ENCODE measurements around the gene TXNRD2.

TXNRD2 gene

DNA sequence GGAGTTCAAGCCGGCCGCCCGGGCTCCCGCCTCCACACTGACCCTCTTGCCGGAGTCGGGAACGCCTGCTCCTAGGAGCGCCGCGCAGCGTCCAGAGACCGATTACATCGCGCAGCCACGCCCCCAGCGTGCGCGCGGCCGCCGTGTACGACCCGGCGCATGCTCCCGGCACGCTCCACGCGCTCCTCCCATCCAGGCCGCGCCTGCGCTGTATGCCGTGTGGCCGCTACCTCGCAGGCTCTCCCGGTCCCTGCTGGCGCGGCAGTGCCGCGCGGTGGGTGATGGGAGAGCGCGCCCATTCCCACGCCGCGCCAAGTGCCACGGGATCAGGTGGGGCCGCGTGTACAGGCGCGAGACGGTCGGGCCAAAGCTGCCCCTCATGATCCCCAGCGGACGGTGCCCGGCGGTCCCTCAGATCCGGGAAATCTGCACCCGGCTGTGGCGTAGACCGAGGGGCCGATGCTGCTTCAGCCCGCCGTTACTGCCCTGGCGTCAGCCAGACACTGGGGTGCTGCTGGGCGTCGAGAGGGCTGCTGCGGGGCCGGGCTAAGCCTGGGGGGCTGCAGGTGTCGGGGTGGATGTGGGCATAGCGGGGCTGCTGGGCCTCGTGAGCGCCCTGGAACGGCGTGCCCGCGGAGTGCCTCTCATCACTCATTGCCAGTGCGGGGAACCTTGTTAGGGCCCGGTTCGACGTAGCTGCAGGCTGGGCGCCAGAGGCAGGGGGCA is 86.7 kb downstream of the TXNRD2 start, which contains the start of the genes GNB1L and RTL10:
GNB1L (minus strand) TSS at position 97 of the 726 bp plus-strand sequence. CDS start 33,519 bp downstream, outside the sequence.
RTL10 (minus strand) TSS at position 97 of the 726 bp plus-strand sequence. CDS start 2,613 bp downstream, outside the sequence.
- peak; percentile 80 for DNase-seq

DNA sequence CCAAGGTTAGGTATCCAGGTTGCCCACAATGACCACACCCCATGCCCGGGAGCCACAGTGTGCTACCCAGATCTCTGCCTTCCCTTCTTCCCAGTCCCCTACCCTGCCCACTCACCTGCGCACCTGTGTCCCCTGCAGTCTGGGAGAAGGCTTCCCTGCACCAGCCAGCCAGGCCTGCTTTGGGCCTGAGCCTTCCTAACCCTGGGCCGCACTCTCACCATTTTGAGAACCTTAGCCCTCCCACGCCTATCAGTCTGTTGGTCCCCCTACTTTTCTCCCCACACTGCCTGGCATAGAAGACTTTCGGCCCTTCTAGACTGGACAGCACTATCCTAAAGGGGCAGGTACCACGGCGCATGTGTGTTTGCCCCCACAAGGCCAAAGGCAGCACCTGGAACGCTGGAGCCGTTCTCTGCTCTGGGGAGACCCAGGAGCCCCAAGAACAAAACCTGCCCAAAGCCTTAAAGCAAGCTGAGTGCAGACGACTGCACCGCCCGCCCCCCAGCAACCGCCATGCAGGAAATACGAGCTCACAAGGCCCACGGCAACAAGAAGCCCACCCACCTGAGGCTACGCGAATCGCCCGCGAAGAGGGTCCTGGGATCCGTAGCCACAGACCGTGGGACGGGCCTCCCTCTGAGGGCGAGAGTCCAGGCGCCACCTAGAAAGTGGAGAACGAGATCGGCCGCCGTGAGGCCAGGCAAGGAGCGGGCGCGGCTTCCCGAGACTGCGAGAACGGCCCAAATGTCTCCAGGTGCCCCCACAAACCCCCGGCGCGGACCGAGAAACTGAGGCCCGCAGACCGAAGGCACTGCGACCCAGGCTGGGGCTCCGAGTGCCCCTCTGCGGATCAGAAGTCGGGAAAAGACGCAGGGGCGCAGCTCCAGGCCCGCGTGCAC is 87.5 kb downstream of the TXNRD2 start:
- DNase-seq, result no peak

DNA sequence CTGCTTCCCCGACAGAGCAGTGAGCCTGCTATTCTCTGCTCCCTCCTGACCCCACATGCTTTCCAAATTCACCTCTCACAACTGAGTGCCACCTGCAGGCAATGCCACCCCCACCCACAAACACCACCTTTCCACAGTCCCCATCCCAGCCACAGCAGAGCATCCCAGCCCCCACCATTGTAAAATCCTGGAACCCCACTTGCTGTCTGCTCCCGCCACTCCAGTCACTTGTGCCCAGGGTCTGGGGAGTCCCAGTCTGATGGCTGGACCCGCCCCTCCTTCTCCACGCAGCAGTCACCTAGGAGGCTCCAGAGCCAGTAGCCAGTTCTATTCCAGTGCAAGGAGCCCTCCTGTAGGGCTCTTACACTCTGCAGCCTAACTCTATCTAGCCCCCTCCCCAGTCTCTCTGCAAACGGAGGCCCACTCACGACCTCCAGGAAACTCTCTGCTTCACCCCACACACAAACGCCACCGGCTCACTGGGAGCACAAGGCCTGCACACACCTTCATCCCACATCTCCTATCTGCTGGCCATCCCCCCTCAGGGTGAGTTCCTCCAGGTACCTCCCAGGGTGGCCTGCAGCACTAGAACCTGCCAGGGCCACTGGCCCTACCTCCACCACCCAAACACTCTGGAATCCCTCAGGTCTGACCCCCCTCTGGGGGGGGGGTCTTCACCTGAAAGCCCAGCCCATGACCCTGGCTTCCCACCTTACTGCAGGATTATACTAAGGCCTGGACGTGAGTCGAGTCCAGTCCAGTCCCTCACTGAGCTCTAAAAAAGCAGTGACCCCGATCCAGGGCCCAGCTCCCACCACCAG is 88.3 kb downstream of the TXNRD2 start:
- DNase-seq, result no peak

DNA sequence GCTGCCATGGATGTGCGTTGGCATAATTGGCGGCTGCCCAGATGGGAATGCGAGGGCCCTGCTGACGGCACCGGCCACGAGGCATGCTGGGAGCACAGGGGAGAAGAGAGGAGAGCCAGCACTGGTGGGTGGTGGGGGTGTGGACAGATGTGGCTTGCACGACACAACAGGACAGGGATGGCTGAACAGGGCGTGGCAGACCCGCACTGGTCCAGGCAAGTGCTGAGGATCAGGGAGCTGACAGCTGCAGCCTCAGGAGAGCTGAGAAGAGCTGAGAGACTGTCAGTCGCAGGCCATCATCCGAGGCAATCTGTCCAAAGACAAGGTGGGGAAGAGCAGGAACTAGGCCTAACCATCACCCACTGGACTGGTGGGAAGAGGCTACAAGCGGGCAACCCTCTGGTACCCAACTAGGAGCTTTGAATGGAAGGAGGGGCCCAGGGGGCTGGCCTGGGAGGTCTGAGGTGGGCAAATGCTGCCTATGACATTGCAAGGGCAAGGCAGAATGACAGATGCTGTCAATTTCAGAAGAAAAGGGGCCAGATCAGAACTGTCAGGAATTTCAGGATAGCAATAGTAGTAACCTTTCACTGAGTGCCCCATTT is 89.3 kb downstream of the TXNRD2 start:
- DNase-seq, result no peak

DNA sequence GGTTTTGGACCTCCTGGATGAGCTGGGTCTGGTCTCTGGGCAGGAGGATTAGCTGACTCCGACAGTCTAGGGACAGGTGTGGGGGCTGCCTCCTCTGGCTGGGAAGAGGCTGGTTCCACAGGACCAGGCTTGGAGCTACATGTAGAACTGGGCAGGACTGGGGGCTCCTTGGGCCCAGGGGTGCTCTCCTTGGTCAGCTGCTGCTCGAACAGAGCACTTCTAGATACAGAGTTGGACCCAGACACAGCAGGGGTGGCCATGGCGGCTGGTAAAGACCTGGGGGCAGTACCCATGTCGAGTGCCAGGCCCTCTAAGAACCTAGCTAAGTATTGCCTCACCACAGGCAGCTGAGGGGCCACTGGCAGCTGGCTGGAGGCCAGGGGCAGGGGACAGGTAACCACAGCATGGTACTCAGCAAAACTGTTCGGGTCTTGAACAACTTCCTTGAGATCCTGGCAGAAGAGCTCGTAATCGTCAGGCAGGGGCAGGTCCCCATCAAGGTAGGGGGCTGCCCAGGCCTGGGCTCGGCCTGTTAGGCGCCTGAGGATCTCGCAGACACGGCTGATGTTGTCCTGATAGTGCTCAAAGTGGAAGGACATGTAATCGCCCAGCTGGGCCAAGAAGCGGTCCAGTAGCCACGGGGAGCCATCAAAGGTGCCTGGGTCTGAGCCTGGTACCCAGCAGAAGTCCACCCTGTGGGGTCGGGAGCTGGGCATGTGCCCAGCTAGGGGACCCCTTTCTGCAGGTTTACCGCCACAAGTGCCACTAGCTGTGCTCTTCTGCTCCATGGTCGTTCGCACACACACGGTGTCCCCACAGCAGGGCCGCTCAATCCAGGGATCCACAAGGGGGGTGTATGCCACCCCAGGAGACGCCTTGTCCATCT is 90.1 kb downstream of the TXNRD2 start:
- no peak for DNase-seq

DNA sequence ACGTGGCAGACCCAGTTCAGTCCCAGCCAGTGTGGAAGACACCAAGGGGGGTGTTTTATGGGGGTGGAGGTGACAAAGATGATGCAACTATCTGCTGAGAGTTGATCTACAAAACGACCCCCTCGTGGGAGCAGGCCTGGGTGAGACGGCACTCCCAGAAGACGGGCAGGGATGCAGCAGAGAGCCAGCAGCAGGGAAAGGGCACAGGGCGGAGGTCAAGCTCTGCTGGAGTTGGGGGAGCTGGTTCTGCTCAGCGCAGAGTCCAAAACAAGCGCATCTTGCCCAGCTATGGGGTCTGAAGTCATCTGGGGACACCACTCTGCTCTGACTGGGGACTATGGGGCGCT is 90.9 kb downstream of the TXNRD2 start:
- no peak for DNase-seq

DNA sequence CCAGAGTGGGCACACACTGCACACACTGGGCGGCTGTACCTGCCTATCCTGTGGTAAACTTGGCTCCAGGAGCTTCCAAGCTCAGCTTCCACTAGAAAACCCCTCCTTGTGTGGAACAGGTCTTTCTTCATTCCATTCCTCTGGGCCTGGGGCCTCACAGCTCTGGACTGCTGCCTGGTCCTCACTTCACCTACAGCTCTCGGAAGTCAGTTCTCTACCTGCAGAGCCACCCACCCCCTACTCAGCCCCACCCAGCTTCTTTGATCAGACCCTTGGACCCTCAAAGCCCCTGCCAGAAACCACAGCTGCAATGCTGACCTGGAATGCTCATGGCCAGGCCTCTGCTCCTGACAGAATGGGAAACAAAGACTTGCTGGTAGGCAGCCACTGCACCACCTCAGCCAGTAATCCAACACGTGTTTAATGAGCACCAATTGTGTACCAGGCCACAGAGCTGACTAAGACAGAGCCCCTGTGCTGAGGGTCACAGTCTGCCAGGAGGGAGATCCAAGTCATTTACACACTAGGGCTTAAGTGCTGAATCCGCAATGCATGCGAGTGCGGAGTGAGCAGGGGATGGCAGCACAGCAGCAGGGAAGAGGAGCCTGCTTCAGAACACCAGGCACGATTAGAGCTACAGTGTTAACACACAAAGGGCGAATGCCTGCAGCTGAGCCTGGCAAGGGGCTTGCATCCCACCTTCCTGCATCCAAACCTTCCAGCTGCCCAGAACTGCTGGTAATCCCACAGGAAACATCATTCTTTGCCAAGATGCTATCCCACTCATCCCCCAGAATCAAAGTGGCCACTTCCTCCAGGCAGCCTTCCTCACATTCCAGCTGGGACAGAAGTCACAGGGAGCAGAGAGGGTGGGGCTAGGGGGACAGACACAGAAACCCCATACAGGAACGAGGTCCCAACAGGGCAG is 91.5 kb downstream of the TXNRD2 start:
- no peak for DNase-seq

DNA sequence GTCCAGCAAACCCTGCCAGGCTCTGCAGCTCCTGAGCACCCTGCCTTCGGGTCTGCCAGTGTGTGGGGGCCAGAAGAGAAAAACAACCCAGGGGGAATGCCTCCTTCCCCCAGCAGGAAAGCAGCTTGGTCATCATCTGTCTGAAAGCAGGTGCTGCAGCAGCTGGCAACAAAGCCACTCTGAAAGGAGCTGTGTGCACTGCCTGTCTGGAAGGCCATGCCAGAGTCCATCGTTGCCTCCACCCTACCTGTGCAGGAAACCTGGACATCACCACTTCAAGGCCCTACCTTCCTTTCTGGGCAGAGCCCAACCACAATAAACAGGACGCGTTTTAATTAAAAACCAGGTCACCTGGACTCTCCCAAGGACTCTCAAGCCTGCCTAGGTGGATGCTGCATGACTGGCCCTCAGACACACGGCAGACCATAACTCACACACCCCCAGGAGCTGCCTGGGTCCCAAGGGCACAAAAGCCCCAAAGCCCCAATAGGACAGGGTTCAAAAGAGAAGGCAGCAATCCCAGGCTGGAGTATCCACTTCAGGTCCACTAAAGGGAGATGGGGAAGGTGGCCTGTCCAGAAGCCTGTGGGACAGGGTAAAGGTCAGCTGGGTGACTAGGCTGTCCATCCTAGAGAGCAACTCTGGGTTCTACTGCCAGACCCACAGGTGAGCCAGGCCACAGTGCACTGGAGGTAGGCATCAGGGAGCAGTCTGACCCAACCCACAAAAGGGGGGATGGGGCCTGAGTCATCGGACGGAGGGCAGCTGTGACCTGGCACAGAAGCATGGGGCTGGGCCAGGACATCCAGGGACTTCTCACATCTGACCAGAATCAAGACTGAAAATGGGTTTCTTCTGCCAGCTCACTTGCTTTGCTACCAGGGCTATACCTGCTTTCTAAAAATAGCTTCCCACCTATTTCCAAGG is 93.1 kb downstream of the TXNRD2 start:
- DNase-seq, result no peak

DNA sequence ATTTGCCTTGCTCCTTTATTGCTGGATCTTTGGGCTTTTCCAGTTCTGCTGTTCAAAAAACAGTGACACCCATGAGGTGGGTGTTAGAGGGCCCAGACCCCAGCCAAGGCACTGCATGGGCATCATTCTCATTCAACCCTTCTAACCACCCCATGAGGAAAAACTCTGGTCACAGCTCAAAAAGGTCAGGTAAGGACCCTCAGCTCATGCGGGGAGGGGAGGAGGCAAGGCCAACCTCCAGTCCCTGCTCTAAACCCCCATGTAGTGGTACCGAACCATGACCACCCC is 94.3 kb downstream of the TXNRD2 start:
- DNase-seq, result no peak

DNA sequence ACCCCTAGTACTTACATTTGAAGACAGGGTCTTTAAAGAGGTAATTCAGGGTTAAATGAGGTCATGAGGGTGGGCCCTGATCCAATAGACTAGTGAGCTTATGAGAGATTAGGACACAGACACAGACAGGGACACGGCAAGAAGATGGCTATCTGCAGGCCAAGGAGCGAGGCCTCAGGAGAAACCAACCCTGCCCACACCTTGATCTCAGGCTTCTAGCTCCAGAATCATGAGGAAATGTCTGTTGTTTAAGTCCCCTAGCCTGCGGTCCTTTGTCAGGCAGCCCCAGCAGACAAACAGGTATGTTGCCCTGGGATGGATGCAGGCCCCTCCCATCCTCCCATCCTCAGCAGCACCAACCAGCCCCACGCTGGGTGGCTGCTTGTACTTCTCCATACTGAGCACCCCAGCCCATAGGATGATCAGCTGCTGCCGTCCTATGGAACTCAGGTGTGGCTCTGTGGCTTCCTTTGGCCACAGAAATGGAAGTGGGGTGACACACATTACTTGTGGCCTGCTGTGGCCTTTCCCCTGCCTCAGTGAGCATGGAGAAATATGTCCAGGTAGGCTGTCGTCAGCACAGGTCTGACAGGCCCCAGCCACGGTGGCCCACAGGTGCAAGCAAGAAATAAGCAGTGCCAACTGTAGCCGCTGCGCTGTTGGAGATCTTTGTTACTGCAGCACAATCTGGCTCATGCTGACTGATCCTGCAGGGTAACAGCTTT is 94.8 kb downstream of the TXNRD2 start:
- no peak for DNase-seq

DNA sequence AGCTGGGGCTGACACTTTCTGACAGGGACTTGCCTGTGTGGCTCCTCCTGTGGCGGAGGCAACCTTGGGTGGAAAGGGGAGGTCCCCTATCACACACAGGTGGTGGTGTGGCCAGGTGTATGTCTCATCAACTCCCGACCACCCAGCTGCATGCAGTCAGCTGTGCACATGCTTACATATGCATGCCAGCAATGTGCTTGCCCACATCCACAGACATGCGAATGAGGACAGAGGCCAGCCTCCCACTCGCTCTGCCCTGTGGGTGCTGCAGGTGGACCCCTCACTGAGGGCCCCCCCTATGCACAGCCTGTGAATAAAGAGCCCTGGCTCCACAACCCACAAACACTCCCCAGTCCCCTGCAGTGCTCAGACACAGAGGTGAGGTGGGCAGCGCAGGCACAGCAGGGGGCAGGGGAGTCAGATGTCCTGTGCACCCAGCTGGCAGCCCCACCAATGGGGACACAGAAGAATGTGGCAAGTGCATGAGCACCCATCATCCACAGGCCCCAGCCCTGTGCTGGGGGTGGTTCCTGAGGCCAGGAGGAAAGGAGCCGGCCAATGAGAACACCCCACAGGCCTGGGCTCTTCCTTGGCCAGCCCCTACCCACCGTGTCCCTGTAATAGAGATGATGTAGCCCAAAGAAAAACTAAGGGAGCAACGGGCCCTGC is 96.4 kb downstream of the TXNRD2 start:
- no peak for DNase-seq

DNA sequence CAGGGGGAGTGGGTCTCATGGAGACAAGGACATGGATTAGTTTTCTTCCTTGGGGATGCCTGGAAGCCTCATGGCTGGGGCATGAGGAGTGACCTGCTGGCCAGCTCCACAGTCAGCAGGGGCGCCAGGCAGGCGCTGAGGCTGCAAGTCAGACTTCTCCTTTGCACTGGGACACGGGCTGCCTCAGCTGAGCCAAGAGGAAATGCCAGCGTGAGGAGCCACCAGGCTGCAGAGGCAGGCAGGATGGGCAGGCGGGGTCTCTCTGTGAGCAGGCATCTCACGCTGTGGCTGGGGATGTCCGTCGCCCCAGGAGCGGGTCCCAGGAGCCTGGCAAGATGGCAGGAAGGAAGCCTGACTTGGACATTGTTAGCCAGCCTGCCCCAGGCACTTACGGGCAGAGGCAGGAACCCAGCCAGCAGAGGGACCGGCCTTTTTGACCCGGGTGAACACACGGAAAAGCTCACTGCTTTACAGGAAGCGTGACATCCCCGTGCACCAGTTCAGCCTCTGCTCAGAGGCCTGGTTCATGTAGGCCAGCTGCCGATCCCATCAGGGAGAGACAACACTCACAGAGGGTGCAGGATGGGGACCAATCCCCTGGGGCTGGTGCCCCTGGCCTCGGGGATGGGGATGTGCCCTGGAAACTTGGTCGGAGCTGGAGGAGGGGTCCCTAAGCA is 97.1 kb downstream of the TXNRD2 start:
- no peak for DNase-seq

DNA sequence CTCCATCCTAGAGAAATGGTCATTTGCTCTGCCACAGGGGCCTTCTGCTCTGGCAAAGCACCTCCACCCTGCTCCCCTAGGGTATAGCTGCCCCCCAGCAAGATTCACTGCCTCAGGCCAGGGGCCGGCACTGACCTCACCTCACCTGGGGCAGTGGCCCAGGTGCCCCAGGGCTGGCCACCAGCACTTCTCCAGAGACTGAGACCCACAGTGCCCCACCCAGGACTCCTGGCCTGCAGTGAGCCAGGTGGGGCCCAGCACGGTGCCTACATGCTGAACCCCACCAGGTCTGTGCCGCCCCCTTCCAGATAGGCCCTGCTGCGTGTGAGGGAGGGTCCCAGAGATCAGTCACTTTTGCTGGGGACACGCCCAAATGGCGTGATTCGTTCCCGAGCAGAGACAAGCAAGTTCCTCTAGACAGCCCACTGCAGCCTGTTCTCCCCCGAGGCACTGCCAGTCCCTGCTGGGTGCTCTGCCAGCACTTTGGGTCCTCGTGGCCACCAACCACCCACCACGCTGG is 97.7 kb downstream of the TXNRD2 start:
- DNase-seq, result no peak

DNA sequence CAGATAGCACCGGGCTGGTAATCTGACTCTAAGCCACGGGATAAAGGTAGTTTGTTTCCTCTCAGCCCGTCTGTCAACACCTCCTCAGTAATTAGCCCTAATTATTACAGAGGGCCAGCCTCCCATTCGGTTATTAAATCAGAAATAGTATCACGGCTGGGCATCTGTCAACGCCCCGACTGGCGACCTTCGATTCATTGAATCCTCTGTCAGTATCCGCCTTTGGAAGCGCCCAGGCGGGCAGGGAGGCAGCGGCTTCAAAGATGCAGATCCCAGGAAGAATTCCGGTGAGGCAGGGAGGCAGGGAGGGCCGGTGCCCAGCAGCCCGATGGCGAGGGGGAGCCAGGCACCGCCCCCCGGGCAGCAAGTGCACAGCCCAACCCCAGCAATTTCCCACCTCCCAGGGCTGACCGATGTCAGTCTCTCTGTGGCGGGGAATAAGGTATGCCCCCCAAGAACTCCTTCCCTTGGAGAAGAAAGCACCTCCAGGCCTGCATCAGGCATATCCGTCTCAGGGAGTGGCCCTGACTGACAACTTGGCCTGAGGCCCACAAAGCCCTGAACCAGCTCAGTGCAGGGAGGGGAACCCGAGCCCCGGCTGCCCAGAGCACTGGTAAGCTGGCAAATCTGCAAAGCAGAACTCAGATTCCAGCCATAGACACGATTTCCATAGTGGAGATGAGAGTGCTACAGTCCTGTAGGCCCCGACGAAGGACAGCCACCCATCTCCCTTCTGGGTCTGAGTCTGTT is 98.3 kb downstream of the TXNRD2 start:
- DNase-seq, result peak; percentile 6

DNA sequence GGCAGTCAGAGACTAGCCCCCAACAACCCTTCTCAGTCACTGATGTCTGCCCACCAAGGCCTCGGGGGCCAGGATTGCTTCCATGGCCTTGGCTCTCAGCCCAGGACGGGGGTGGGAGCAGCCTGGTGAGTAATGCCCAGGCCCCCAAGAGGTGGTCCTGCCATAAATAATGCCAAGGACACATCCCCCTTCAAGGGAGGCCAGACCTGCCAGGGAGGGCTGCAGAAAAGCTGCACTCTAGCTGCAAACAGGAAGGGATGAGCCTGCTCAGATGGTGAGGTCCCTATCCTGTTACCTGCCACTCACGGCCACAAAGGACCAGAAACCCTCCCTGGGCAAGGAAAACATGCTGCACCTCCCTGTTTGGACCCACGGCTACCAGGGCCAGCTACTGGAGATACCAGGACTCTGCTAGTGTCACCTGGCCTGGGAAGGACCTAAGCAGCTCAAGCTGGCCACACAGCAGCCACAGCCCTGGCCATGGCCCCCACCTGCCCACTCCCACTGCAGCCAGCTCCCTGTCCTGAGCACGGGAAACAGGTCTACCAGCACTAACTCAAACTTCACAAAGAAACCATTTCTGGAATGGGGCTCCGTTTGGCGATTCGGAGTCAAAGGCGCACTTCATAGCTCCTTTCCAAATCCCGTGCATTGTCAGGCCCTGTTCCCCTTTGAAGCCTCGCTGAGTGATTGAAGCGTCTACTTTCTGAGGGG is 99.1 kb downstream of the TXNRD2 start:
- no peak for DNase-seq

Measured in NCI-H226 (cell line).